NAMALWA (cell line): Measurements from ENCODE around the gene RAI2.
A peak's percentile ranks its signal among the peaks of the same experiment; 100 is the strongest.
"Not testable (repeated sequence)": the region's sequence is repeated elsewhere in the genome, so short reads cannot be mapped to it uniquely, and the experiment has no call there.

ENCODE experiments used
- DNase-seq: peaks from one replicate; pipeline ENCODE4 v3.0.0-alpha.2; 2015; ENCODE audit warnings: low spot score

RAI2 gene

GRCh38 chrX:17828171-17828570 is 32.9 kb downstream of the RAI2 start:
- DNase-seq: no peak

- no peak for DNase-seq
Observed at GRCh38 chrX:17826609-17827496, 34.2 kb downstream of the RAI2 start.

- DNase-seq: no peak
Observed at GRCh38 chrX:17824980-17825379, 36.1 kb downstream of the RAI2 start.

GRCh38 chrX:17822351-17822750 is 38.7 kb downstream of the RAI2 start:
- DNase-seq: no peak

- DNase-seq: no peak
Observed at GRCh38 chrX:17820100-17820499, 41.0 kb downstream of the RAI2 start.

- DNase-seq: no peak
Observed at GRCh38 chrX:17818726-17819125, 42.4 kb downstream of the RAI2 start.

GRCh38 chrX:17817251-17817650 is 43.8 kb downstream of the RAI2 start:
- no peak for DNase-seq

GRCh38 chrX:17814557-17814956 is 46.5 kb downstream of the RAI2 start:
- no peak for DNase-seq

- no peak for DNase-seq
Observed at GRCh38 chrX:17814059-17814458, 47.0 kb downstream of the RAI2 start.

- no peak for DNase-seq
Observed at GRCh38 chrX:17813277-17813676, 47.8 kb downstream of the RAI2 start.

GRCh38 chrX:17812763-17813162 is 48.3 kb downstream of the RAI2 start:
- peak; percentile 9 for DNase-seq

GRCh38 chrX:17809984-17810383 is 51.1 kb downstream of the RAI2 start:
- no peak for DNase-seq

GRCh38 chrX:17809273-17809672 is 51.8 kb downstream of the RAI2 start:
- DNase-seq: no peak

- no peak for DNase-seq
Observed at GRCh38 chrX:17805120-17805519, 56.0 kb downstream of the RAI2 start.

- no peak for DNase-seq
Observed at GRCh38 chrX:17803449-17803848, 57.6 kb downstream of the RAI2 start.

- DNase-seq: no peak
Observed at GRCh38 chrX:17802756-17803155, 58.3 kb downstream of the RAI2 start.

GRCh38 chrX:17801431-17801830 is 59.7 kb downstream of the RAI2 start:
- DNase-seq: no peak

GRCh38 chrX:17798921-17799320 is 62.2 kb downstream of the RAI2 start:
- DNase-seq: no peak

GRCh38 chrX:17792826-17793225 is 68.3 kb downstream of the RAI2 start:
- DNase-seq: no peak

- no peak for DNase-seq
Observed at GRCh38 chrX:17788956-17789562, 72.0 kb downstream of the RAI2 start.

- peak; percentile 45 for DNase-seq
Observed at GRCh38 chrX:17788439-17788838, 72.7 kb downstream of the RAI2 start.

GRCh38 chrX:17787557-17787956 is 73.5 kb downstream of the RAI2 start:
- DNase-seq: no peak

- not testable (repeated sequence) for DNase-seq
Observed at GRCh38 chrX:17786554-17787347, 74.3 kb downstream of the RAI2 start.
